Retinal pigment epithelial cell (primary cell): Measurements from ENCODE around the gene ASNSD1.

Experiments
- DNase-seq: peaks from one replicate; pipeline ENCODE4 v3.0.0-alpha.2; 2010; ENCODE audit warnings: low read depth
- H3K4me3 ChIP-seq: 2 replicates; pipeline ENCODE4 v1.5.1; 2011; ENCODE audit warnings: mild to moderate bottlenecking, low read length, control low read depth, moderate library complexity
- TF ChIP-seq, protein P1 (sequence below): conservative IDR thresholded peaks from 2 replicates; pipeline ENCODE4 v1.5.1; 2011; ENCODE audit warnings: low read depth, low read length, control low read depth, inconsistent platforms

The ASNSD1 gene

DNA sequence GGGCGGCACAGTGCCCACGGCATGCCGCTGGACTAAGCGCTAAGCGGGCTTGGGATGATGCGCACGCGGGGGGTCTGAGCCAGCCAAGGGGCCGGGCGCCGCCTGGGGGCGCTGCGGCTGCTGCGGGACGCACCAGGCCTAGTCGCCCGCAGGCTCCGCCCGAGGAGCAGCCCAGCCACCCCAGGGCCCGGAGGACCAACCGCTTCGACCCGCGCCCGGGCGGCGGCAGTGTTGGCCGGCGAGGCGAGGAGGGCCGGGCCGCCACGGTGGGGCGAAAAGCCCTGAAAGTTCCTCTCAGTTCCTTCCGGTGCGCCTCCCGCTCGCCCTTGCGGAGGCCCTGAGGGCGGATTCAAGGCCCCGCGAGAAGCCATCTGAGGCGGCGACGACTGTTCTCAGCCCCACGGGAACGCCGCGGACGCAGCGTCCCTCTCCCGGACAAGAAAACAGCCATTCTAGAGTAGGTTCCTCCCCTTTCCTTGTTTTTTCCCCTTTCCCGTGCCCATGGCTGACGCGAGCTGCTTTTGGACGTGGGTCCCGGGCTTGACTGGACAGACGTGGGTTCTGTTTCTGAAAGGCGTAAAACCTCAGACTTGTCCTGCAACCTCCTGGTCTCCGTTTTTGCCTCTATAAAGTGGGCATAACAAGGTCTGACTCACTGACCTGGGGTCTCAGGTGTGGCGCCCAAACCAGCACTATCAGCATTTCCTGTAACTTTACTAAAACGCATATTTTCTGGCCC, 13.3 kb downstream of the ASNSD1 start, which contains the start of gene ANKAR:
ANKAR (plus strand) TSS at position 297 of the 739 bp plus-strand sequence. CDS start 1,821 bp downstream, outside the sequence.
- TF ChIP-seq, protein P1, sequence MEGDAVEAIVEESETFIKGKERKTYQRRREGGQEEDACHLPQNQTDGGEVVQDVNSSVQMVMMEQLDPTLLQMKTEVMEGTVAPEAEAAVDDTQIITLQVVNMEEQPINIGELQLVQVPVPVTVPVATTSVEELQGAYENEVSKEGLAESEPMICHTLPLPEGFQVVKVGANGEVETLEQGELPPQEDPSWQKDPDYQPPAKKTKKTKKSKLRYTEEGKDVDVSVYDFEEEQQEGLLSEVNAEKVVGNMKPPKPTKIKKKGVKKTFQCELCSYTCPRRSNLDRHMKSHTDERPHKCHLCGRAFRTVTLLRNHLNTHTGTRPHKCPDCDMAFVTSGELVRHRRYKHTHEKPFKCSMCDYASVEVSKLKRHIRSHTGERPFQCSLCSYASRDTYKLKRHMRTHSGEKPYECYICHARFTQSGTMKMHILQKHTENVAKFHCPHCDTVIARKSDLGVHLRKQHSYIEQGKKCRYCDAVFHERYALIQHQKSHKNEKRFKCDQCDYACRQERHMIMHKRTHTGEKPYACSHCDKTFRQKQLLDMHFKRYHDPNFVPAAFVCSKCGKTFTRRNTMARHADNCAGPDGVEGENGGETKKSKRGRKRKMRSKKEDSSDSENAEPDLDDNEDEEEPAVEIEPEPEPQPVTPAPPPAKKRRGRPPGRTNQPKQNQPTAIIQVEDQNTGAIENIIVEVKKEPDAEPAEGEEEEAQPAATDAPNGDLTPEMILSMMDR, result peak; percentile 74
- peak; percentile 66 for DNase-seq
- H3K4me3 ChIP-seq, result peak within 1 kb of the TSS; percentile 74

DNA sequence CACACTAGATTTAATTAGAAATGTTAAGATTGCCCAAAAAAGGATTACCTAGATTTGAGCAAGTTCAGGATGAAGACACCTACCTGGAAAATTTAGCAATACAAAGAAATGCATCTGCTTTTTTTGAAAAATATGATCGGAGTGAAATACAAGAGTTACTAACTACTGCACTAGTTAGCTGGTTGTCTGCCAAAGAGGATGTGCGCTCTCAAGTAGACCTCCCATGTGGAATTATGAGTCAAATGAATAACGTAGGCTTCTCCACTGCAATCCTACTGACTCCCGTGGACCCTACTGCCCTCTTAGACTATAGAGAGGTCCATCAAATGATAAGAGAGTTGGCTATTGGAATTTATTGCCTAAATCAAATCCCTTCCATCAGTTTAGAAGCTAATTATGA, 15.2 kb downstream of the ASNSD1 start:
- TF ChIP-seq, protein P1, result no peak
- no peak for DNase-seq
- H3K4me3 ChIP-seq, result no peak overlapping the region

DNA sequence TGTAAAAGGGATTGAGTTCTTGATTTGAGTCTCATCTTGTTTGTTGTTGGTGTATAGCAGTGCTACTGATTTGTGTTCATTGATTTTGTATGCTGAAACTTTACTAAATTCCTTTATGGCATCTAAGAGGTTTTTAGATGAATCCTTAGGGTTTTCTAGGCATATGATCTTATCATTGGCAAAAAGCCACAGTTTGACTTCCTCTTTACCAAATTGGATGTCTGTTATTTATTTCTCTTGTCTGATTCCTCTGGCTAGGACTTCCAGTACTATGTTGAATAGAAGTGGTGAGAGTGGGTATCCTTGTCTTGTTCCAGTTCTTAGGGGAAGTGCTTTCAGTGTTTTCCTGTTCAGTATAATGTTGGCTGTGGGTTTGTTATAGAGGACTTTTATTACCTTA, 18.0 kb downstream of the ASNSD1 start:
- TF ChIP-seq, protein P1, result no peak
- DNase-seq, result no peak
- H3K4me3 ChIP-seq, result no peak overlapping the region

DNA sequence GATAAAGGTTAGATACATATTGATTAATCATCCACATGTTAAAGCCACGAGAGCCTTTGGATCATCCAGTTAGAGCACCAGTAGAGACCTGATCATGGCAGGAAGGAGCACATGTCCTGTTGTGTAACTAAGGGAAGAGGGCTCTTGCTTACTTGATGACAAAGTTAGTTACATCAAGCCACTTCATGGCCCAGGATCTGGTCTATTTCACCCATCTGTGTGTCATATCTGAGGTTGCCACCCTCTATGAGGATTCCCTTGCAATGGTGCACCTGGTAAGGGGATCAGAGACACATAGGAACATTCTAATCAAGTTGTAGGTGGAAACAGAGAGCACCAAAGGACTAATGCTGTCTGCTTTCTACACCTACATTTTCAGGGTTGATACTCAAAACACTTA, 19.9 kb downstream of the ASNSD1 start:
- no peak for DNase-seq
- no peak overlapping the region for H3K4me3 ChIP-seq
- TF ChIP-seq, protein P1, result no peak

DNA sequence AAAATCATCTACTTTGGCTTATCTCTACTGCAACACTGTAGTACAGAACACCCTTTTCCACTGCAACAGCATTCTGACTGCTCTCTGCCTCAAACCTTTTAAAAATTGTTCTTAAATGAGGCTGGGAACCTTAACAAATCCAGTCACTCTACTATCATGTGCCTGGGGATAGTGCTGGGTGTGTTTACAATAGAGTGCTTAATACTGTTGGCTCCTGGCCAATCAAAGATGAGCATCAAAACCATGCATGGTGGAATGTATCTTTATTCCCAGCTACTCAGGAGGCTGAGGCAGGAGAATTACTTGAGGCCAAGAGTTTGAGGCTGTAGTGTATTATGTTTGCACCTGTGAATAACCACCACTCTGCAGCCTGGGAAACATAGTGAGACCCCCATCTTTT, 20.6 kb downstream of the ASNSD1 start:
- TF ChIP-seq, protein P1, result no peak
- no peak overlapping the region for H3K4me3 ChIP-seq
- no peak for DNase-seq

DNA sequence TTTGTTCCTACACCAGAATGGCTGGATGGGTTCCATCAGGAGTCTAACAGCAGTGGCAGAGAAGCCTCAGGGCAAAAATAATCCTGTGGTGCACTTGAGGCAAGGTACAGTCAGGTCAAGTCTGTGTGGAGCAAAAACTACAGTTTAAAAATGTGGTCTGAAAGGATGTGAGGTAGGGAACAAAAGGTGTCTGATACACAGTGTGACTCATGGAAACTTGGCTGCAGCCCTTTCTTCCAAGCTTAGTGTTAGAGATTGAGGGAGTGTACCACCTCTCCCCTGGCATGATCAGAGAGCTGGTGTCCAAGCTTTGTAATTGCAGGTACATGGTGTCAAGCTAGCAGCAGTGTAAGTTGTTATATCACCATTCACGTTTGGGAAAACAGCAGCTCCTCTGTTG, 22.1 kb downstream of the ASNSD1 start:
- H3K4me3 ChIP-seq, result no peak overlapping the region
- no peak for DNase-seq
- TF ChIP-seq, protein P1, result no peak

DNA sequence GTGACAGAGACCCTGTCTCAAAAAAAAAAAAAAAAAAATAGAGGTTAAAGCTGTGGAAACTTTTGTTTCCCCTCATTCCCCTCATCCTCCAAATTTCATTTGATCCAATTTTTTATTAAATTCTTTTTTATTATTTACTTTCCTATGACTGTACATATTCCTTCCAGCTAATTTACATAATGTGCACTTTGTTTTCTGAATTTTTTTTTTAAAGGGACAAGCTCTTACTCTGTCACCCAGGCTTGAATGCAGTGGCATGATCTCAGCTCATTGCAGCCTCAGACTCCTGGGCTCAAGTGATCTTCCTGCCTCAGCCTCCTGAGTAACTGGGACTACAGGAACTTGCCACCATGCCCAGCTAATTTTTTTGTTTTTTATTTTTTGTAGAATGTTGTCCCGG, 23.6 kb downstream of the ASNSD1 start:
- DNase-seq, result no peak
- TF ChIP-seq, protein P1, result no peak
- H3K4me3 ChIP-seq, result no peak overlapping the region
